ENCODE data around the gene RASL10B. TPM values are rescaled to one million over a fixed set of nuclear protein-coding genes. Genes with fewer than 3 reads are reported as not detected.
"Not testable (repeated sequence)": the region's sequence is repeated elsewhere in the genome, so short reads cannot be mapped to it uniquely, and the experiment has no call there.

The RASL10B gene
- total and polyA plus RNA-seq, 2 experiments from 2014 or later = 0.11 to 0.54 TPM

- WGBS, 2 experiments (ENCODE audit: low coverage in 1 of 2, low lambda C conversion rate in 2 of 2, missing lambda C conversion rate in 2 of 2) = 85 to 86% methylated on average over 6 of the region's 6 CpGs
- Histone ChIP-seq H3K27me3 (replicated peaks; ENCODE audit: insufficient read depth) (no peaks in the 10 kb centered on the region), H3K4me3 (no peak overlapping the region), H3K4me1 (ENCODE audit: insufficient read depth) (no peaks in the 10 kb centered on the region), H3K4me2 (ENCODE audit: unreplicated experiment) (no peak overlapping the region), H3K79me2 (ENCODE audit: insufficient read depth) (peaks cover 21% of the 10 kb centered on the region), H3K27ac (no peak overlapping the region), H3K9me3 (ENCODE audit: low read depth) (no peaks in the 10 kb centered on the region), H3K36me3 (ENCODE audit: low read depth) (0 out of 2 replicates have a peak, but pooled peaks cover under 1% of the 10 kb centered on the region), H3F3A (ENCODE audit: insufficient read depth) (no peaks in the 10 kb centered on the region), H2AFZ (no peak overlapping the region), H4K20me1 (ENCODE audit: insufficient read depth) (no peaks in the 10 kb centered on the region; the same call in 1 of the 2 replicates), H3K9me2 (ENCODE audit: insufficient read depth) (no peaks in the 10 kb centered on the region), H3K9ac (no peak overlapping the region)
- in situ Hi-C loops (cut with MboI) = no loop called here
- TF ChIP-seq EZH2phosphoT487 (IDR thresholded peaks at IDR 0.05; ENCODE audit: insufficient read depth, low read depth) = no peak
- TF ChIP-seq EZH2 (IDR thresholded peaks at IDR 0.05; ENCODE audit: insufficient read depth, poor library complexity, severe bottlenecking) = no peak
- peak; percentile 64 for DNase-seq
These were observed 31.3 kb upstream of the RASL10B start for GRCh38 chr17:35700150-35700549.

- H4K20me1 ChIP-seq (ENCODE audit: insufficient read depth) = no peaks in the 10 kb centered on the region; the same call in 1 of the 2 replicates
- DNase-seq = no peak
- no peaks in the 10 kb centered on the region for H3K9me3 ChIP-seq (ENCODE audit: low read depth)
- no peaks in the 10 kb centered on the region for H3K27me3 ChIP-seq (replicated peaks; ENCODE audit: insufficient read depth)
- no peak for TF ChIP-seq EZH2phosphoT487 (IDR thresholded peaks at IDR 0.05; ENCODE audit: insufficient read depth, low read depth)
- TF ChIP-seq EZH2 (IDR thresholded peaks at IDR 0.05; ENCODE audit: insufficient read depth, poor library complexity, severe bottlenecking) = no peak
- H3F3A ChIP-seq (ENCODE audit: insufficient read depth) = no peaks in the 10 kb centered on the region
- H3K4me1 ChIP-seq (ENCODE audit: insufficient read depth) = no peaks in the 10 kb centered on the region
- H3K79me2 ChIP-seq (ENCODE audit: insufficient read depth) = peaks cover 21% of the 10 kb centered on the region
- no peak overlapping the region for H3K4me2 ChIP-seq (ENCODE audit: unreplicated experiment)
- H3K4me3 ChIP-seq = no peak overlapping the region
- H3K9me2 ChIP-seq (ENCODE audit: insufficient read depth) = no peaks in the 10 kb centered on the region
- H2AFZ ChIP-seq = no peak overlapping the region
- no peaks in the 10 kb centered on the region for H3K36me3 ChIP-seq (ENCODE audit: low read depth)
- WGBS, 2 experiments (ENCODE audit: low coverage in 1 of 2, low lambda C conversion rate in 2 of 2, missing lambda C conversion rate in 2 of 2) = 97 to 99% methylated on average over 5 of the region's 5 CpGs
- H3K27ac ChIP-seq = no peak overlapping the region
- in situ Hi-C loops (cut with MboI) = no loop called here
- H3K9ac ChIP-seq = no peak overlapping the region
These were observed 29.9 kb upstream of the RASL10B start for GRCh38 chr17:35701491-35701890.

- H3K36me3 ChIP-seq (ENCODE audit: low read depth); H3K27me3 ChIP-seq (replicated peaks; ENCODE audit: insufficient read depth); H2AFZ ChIP-seq; H3F3A ChIP-seq (ENCODE audit: insufficient read depth); H3K27ac ChIP-seq; H3K9me3 ChIP-seq (ENCODE audit: low read depth); H3K4me1 ChIP-seq (ENCODE audit: insufficient read depth); DNase-seq; H3K4me3 ChIP-seq; H3K4me2 ChIP-seq (ENCODE audit: unreplicated experiment); H4K20me1 ChIP-seq (ENCODE audit: insufficient read depth); in situ Hi-C loops (cut with MboI); H3K9me2 ChIP-seq (ENCODE audit: insufficient read depth); H3K9ac ChIP-seq: not testable (repeated sequence)
- WGBS, 2 experiments (ENCODE audit: low coverage in 1 of 2, low lambda C conversion rate in 2 of 2, missing lambda C conversion rate in 2 of 2) = 91 to 96% methylated on average over 2 of the region's 2 CpGs
- peaks cover 21% of the 10 kb centered on the region for H3K79me2 ChIP-seq (ENCODE audit: insufficient read depth)
These were observed 28.1 kb upstream of the RASL10B start for GRCh38 chr17:35703308-35703707.

GRCh38 chr17:35705230-35705629, 26.2 kb upstream of the RASL10B start:
- H3K27me3 ChIP-seq (replicated peaks; ENCODE audit: insufficient read depth) = no peaks in the 10 kb centered on the region
- no peaks in the 10 kb centered on the region for H3K9me2 ChIP-seq (ENCODE audit: insufficient read depth)
- peaks cover 11% of the 10 kb centered on the region for H3K36me3 ChIP-seq (ENCODE audit: low read depth)
- H3K79me2 ChIP-seq (ENCODE audit: insufficient read depth) = peaks cover 15% of the 10 kb centered on the region
- in situ Hi-C loops (cut with MboI) = no loop called here
- no peak for TF ChIP-seq EZH2phosphoT487 (IDR thresholded peaks at IDR 0.05; ENCODE audit: insufficient read depth, low read depth)
- no peak for TF ChIP-seq EZH2 (IDR thresholded peaks at IDR 0.05; ENCODE audit: insufficient read depth, poor library complexity, severe bottlenecking)
- no peaks in the 10 kb centered on the region for H3K4me1 ChIP-seq (ENCODE audit: insufficient read depth)
- 98 to 100% methylated on average over 1 of the region's 1 CpG for WGBS, 2 experiments (ENCODE audit: low coverage in 1 of 2, low lambda C conversion rate in 2 of 2, missing lambda C conversion rate in 2 of 2)
- H3K4me2 ChIP-seq (ENCODE audit: unreplicated experiment) = no peak overlapping the region
- H3K4me3 ChIP-seq = no peak overlapping the region
- DNase-seq = no peak
- H4K20me1 ChIP-seq (ENCODE audit: insufficient read depth) = no peaks in the 10 kb centered on the region; the same call in 1 of the 2 replicates
- H2AFZ ChIP-seq = no peak overlapping the region
- H3K27ac ChIP-seq = no peak overlapping the region
- no peaks in the 10 kb centered on the region for H3K9me3 ChIP-seq (ENCODE audit: low read depth)
- H3K9ac ChIP-seq = no peak overlapping the region
- no peaks in the 10 kb centered on the region for H3F3A ChIP-seq (ENCODE audit: insufficient read depth)

GRCh38 chr17:35705705-35706104, 25.7 kb upstream of the RASL10B start:
- H3K4me1 ChIP-seq (ENCODE audit: insufficient read depth) = no peaks in the 10 kb centered on the region
- H3K9me2 ChIP-seq (ENCODE audit: insufficient read depth) = no peaks in the 10 kb centered on the region
- no peak overlapping the region for H2AFZ ChIP-seq
- H3K36me3 ChIP-seq (ENCODE audit: low read depth) = peaks cover 16% of the 10 kb centered on the region
- H3F3A ChIP-seq (ENCODE audit: insufficient read depth) = no peaks in the 10 kb centered on the region
- no peaks in the 10 kb centered on the region for H3K27me3 ChIP-seq (replicated peaks; ENCODE audit: insufficient read depth)
- WGBS, 2 experiments (ENCODE audit: low coverage in 1 of 2, low lambda C conversion rate in 2 of 2, missing lambda C conversion rate in 2 of 2) = 72 to 76% methylated on average over 5 of the region's 5 CpGs
- no peaks in the 10 kb centered on the region for H3K9me3 ChIP-seq (ENCODE audit: low read depth)
- TF ChIP-seq EZH2 (IDR thresholded peaks at IDR 0.05; ENCODE audit: insufficient read depth, poor library complexity, severe bottlenecking) (no peak), EZH2phosphoT487 (IDR thresholded peaks at IDR 0.05; ENCODE audit: insufficient read depth, low read depth) (no peak)
- peaks cover 15% of the 10 kb centered on the region for H3K79me2 ChIP-seq (ENCODE audit: insufficient read depth)
- no peak overlapping the region for H3K4me3 ChIP-seq
- in situ Hi-C loops (cut with MboI) = no loop called here
- no peak overlapping the region for H3K4me2 ChIP-seq (ENCODE audit: unreplicated experiment)
- no peak for DNase-seq
- no peaks in the 10 kb centered on the region; the same call in 1 of the 2 replicates for H4K20me1 ChIP-seq (ENCODE audit: insufficient read depth)
- no peak overlapping the region for H3K9ac ChIP-seq
- H3K27ac ChIP-seq = no peak overlapping the region
